GM23248 (cell line): ENCODE data around the gene SEMA3D.

ENCODE experiments used
- EZH2 ChIP-seq: fragments of 200-600 bp; sonication (generic); IDR thresholded peaks from 2 replicates; pipeline ENCODE4 v1.6.1; 2018; ENCODE audit warnings: antibody characterized with exemption, mild to moderate bottlenecking; ENCODE audit not compliant: insufficient read depth, poor library complexity, severe bottlenecking
- EZH2phosphoT487 ChIP-seq: fragments of 200-600 bp; sonication (generic); IDR thresholded peaks from 2 replicates; pipeline ENCODE4 v1.6.1; 2018; ENCODE audit warnings: antibody characterized with exemption, moderate library complexity, mild to moderate bottlenecking, low read depth; ENCODE audit not compliant: insufficient read depth

DNA sequence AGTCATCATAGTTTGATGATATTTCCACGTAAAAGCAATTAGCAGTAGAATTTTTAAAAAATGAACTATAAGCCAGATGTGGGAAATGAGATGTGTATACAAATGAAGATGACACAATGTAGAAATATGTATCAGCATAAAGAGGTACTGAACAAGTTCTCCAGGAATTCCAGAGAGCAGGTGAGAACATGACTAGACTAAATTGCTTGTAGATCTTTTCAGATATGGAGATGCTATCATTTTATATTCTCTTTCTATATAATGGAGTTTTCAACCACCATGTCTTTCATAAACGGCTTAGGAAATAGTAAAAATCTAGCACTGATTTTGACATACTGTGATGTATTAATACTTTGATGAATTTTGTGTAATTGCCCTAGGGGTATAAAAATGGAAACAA, 130.9 kb downstream of the SEMA3D start:
- no peak for TF ChIP-seq EZH2phosphoT487
- TF ChIP-seq EZH2 = no peak
